Measurements from ENCODE around the gene YPEL4.

YPEL4 gene

GRCh38 chr11:57630171-57630570 is 19.5 kb downstream of the YPEL4 start:
- no peaks in the 10 kb centered on the region for H3K9me3 ChIP-seq (ENCODE audit: insufficient read depth, low read length)
- TF ChIP-seq YY1 (IDR thresholded peaks at IDR 0.05; ENCODE audit: insufficient read depth, insufficient read length) (no peak), ZNF274 (IDR thresholded peaks at IDR 0.05; ENCODE audit: low read depth, low read length) (no peak), SUZ12 (IDR thresholded peaks at IDR 0.05; ENCODE audit: extremely low read depth, insufficient read depth, insufficient read length) (no peak)
- no peak for DNase-seq (ENCODE audit: low read depth, low spot score)
- H3K27me3 ChIP-seq (ENCODE audit: insufficient read depth, insufficient read length): no peaks in the 10 kb centered on the region
- no peak overlapping the region for H3K4me3 ChIP-seq (ENCODE audit: insufficient read length, low read depth)
- peaks cover 4% of the 10 kb centered on the region for H3K4me1 ChIP-seq (ENCODE audit: insufficient read depth, insufficient read length)
- no peaks in the 10 kb centered on the region for H3K36me3 ChIP-seq (ENCODE audit: insufficient read depth, insufficient read length, low read length)
- H3K9ac ChIP-seq (ENCODE audit: insufficient read length, low read depth): no peak overlapping the region

- no peak for TF ChIP-seq YY1 (IDR thresholded peaks at IDR 0.05; ENCODE audit: insufficient read depth, insufficient read length)
- TF ChIP-seq ZNF274 (IDR thresholded peaks at IDR 0.05; ENCODE audit: low read depth, low read length): no peak
- TF ChIP-seq SUZ12 (IDR thresholded peaks at IDR 0.05; ENCODE audit: extremely low read depth, insufficient read depth, insufficient read length): no peak
These were observed 22.8 kb downstream of the YPEL4 start for GRCh38 chr11:57626895-57627294.

GRCh38 chr11:57624864-57625263 is 24.8 kb downstream of the YPEL4 start:
- no peak for TF ChIP-seq YY1 (IDR thresholded peaks at IDR 0.05; ENCODE audit: insufficient read depth, insufficient read length)
- no peak for TF ChIP-seq SUZ12 (IDR thresholded peaks at IDR 0.05; ENCODE audit: extremely low read depth, insufficient read depth, insufficient read length)
- TF ChIP-seq ZNF274 (IDR thresholded peaks at IDR 0.05; ENCODE audit: low read depth, low read length): no peak
- Histone ChIP-seq H3K9me3 (ENCODE audit: insufficient read depth, low read length) (peaks cover 9% of the 10 kb centered on the region), H3K9ac (ENCODE audit: insufficient read length, low read depth) (no peak overlapping the region), H3K27me3 (ENCODE audit: insufficient read depth, insufficient read length) (no peaks in the 10 kb centered on the region), H3K36me3 (ENCODE audit: insufficient read depth, insufficient read length, low read length) (no peaks in the 10 kb centered on the region), H3K4me3 (ENCODE audit: insufficient read length, low read depth) (no peak overlapping the region), H3K4me1 (ENCODE audit: insufficient read depth, insufficient read length) (no peaks in the 10 kb centered on the region)
- no peak for DNase-seq (ENCODE audit: low read depth, low spot score)

More at GRCh38 chr11:57626895-57627294, 22.8 kb downstream of the YPEL4 start:
- DNase-seq (ENCODE audit: low read depth, low spot score): no peak
- no peak overlapping the region for H3K4me3 ChIP-seq (ENCODE audit: insufficient read length, low read depth)
- no peaks in the 10 kb centered on the region for H3K27me3 ChIP-seq (ENCODE audit: insufficient read depth, insufficient read length)
- H3K36me3 ChIP-seq (ENCODE audit: insufficient read depth, insufficient read length, low read length): no peaks in the 10 kb centered on the region
- H3K4me1 ChIP-seq (ENCODE audit: insufficient read depth, insufficient read length): no peaks in the 10 kb centered on the region
- no peak overlapping the region for H3K9ac ChIP-seq (ENCODE audit: insufficient read length, low read depth)
- H3K9me3 ChIP-seq (ENCODE audit: insufficient read depth, low read length): no peaks in the 10 kb centered on the region

- no peaks in the 10 kb centered on the region for H3K4me1 ChIP-seq (ENCODE audit: insufficient read depth, insufficient read length)
- H3K9ac ChIP-seq (ENCODE audit: insufficient read length, low read depth): no peak overlapping the region
These were observed 27.4 kb downstream of the YPEL4 start for GRCh38 chr11:57622263-57622662.

GRCh38 chr11:57620467-57620866 is 29.2 kb downstream of the YPEL4 start:
- no peaks in the 10 kb centered on the region for H3K36me3 ChIP-seq (ENCODE audit: insufficient read depth, insufficient read length, low read length)
- no peak overlapping the region for H3K9ac ChIP-seq (ENCODE audit: insufficient read length, low read depth)
- H3K4me1 ChIP-seq (ENCODE audit: insufficient read depth, insufficient read length): no peaks in the 10 kb centered on the region
- H3K4me3 ChIP-seq (ENCODE audit: insufficient read length, low read depth): no peak overlapping the region
- DNase-seq (ENCODE audit: low read depth, low spot score): no peak
- no peak for TF ChIP-seq SUZ12 (IDR thresholded peaks at IDR 0.05; ENCODE audit: extremely low read depth, insufficient read depth, insufficient read length)
- TF ChIP-seq YY1 (IDR thresholded peaks at IDR 0.05; ENCODE audit: insufficient read depth, insufficient read length): no peak
- TF ChIP-seq ZNF274 (IDR thresholded peaks at IDR 0.05; ENCODE audit: low read depth, low read length): no peak
- no peaks in the 10 kb centered on the region for H3K27me3 ChIP-seq (ENCODE audit: insufficient read depth, insufficient read length)
- peaks cover 20% of the 10 kb centered on the region for H3K9me3 ChIP-seq (ENCODE audit: insufficient read depth, low read length)

More at GRCh38 chr11:57622263-57622662, 27.4 kb downstream of the YPEL4 start:
- H3K27me3 ChIP-seq (ENCODE audit: insufficient read depth, insufficient read length): no peaks in the 10 kb centered on the region
- DNase-seq (ENCODE audit: low read depth, low spot score): no peak
- no peaks in the 10 kb centered on the region for H3K36me3 ChIP-seq (ENCODE audit: insufficient read depth, insufficient read length, low read length)
- no peak overlapping the region for H3K4me3 ChIP-seq (ENCODE audit: insufficient read length, low read depth)
- peaks cover 20% of the 10 kb centered on the region for H3K9me3 ChIP-seq (ENCODE audit: insufficient read depth, low read length)
- TF ChIP-seq YY1 (IDR thresholded peaks at IDR 0.05; ENCODE audit: insufficient read depth, insufficient read length) (no peak), ZNF274 (IDR thresholded peaks at IDR 0.05; ENCODE audit: low read depth, low read length) (no peak)

- Histone ChIP-seq H3K9ac (ENCODE audit: insufficient read length, low read depth) (no peak overlapping the region), H3K4me1 (ENCODE audit: insufficient read depth, insufficient read length) (peaks cover 1% of the 10 kb centered on the region), H3K36me3 (ENCODE audit: insufficient read depth, insufficient read length, low read length) (no peaks in the 10 kb centered on the region), H3K9me3 (ENCODE audit: insufficient read depth, low read length) (peaks cover 20% of the 10 kb centered on the region), H3K4me3 (ENCODE audit: insufficient read length, low read depth) (no peak overlapping the region), H3K27me3 (ENCODE audit: insufficient read depth, insufficient read length) (no peaks in the 10 kb centered on the region)
- TF ChIP-seq YY1 (IDR thresholded peaks at IDR 0.05; ENCODE audit: insufficient read depth, insufficient read length): no peak
- TF ChIP-seq SUZ12 (IDR thresholded peaks at IDR 0.05; ENCODE audit: extremely low read depth, insufficient read depth, insufficient read length): no peak
- no peak for TF ChIP-seq ZNF274 (IDR thresholded peaks at IDR 0.05; ENCODE audit: low read depth, low read length)
- DNase-seq (ENCODE audit: low read depth, low spot score): no peak
These were observed 30.4 kb downstream of the YPEL4 start for GRCh38 chr11:57619331-57619730.

GRCh38 chr11:57618438-57618837 is 31.3 kb downstream of the YPEL4 start:
- Histone ChIP-seq H3K36me3 (ENCODE audit: insufficient read depth, insufficient read length, low read length) (no peaks in the 10 kb centered on the region), H3K9ac (ENCODE audit: insufficient read length, low read depth) (no peak overlapping the region), H3K4me1 (ENCODE audit: insufficient read depth, insufficient read length) (peaks cover 4% of the 10 kb centered on the region), H3K27me3 (ENCODE audit: insufficient read depth, insufficient read length) (no peaks in the 10 kb centered on the region), H3K4me3 (ENCODE audit: insufficient read length, low read depth) (no peak overlapping the region), H3K9me3 (ENCODE audit: insufficient read depth, low read length) (peaks cover 20% of the 10 kb centered on the region)
- DNase-seq (ENCODE audit: low read depth, low spot score): no peak
- TF ChIP-seq YY1 (IDR thresholded peaks at IDR 0.05; ENCODE audit: insufficient read depth, insufficient read length) (no peak), ZNF274 (IDR thresholded peaks at IDR 0.05; ENCODE audit: low read depth, low read length) (no peak), SUZ12 (IDR thresholded peaks at IDR 0.05; ENCODE audit: extremely low read depth, insufficient read depth, insufficient read length) (no peak)
